K562 (cell line): ENCODE measurements around the gene SULT1A1. TPM values are rescaled to one million over a fixed set of nuclear protein-coding genes. Genes with fewer than 3 reads are reported as not detected.

Experiments used
- ATAC-seq: fragments of 200-7000 bp; cut with Tn5 transposase; 3 replicates; pipeline ENCODE4 v1.9.1; 2020; ENCODE audit warnings: moderate library complexity
- BruUV-seq: library from RNA; stranded (reverse); fragments of 400-500 nt; replicated peaks from 2 replicates; lab custom pipeline; 2021; lab: Mats Ljungman, UMichigan
- CTCF ChIA-PET: fragments of 300-600 bp; formaldehyde crosslinking; extraction: SDS; loops from one replicate; lab custom pipeline; 2021; ENCODE audit warnings: low intra/inter-chr PET ratio; lab: Yijun Ruan, JAX
- POLR2A ChIA-PET: fragments of 300-600, 350-650 bp; sonication (Branson Sonifier 250); formaldehyde crosslinking; extraction: SDS; loops from one replicate; lab custom pipeline; 2021; ENCODE audit warnings: antibody characterized with exemption, inconsistent platforms; lab: Yijun Ruan, JAX
- DNase-seq, 4 experiments: peaks; one replicate each; pipeline versions ENCODE4 v3.0.0 to v3.0.0-alpha.2; 2011 to 2018; ENCODE audit warnings: low spot score in 3 of 4, mixed read lengths in 3 of 4; ENCODE audit errors: extremely low read depth in 1 of 4
- FAIRE-seq: peaks from 2 replicates; lab custom pipeline; 2011; peaks lifted over from hg19 to GRCh38; lab: Jason Lieb, UNC
- H2AFZ ChIP-seq: 2 replicates; pipeline ENCODE4 v1.6.0; 2011; ENCODE audit warnings: low read depth, low read length, control low read depth, inconsistent platforms
- H3K27ac ChIP-seq: fragments of 200-600 bp; 3 replicates; pipeline ENCODE4 v1.8.0; 2011; ENCODE audit warnings: low read depth, mild to moderate bottlenecking, control low read depth, inconsistent platforms, low read length, moderate library complexity, mixed read lengths; ENCODE audit errors: extremely low read depth
- H3K27me3 ChIP-seq, 2 experiments: fragments of 300-600 bp in 1 of 2; 2 replicates in 1 of 2; 3 replicates in 1 of 2; pipeline versions ENCODE4 v1.6.0 to v1.8.0; 2011; ENCODE audit warnings: inconsistent platforms in 2 of 2, low read length in 2 of 2, mild to moderate bottlenecking in 1 of 2, mixed read lengths in 1 of 2, moderate library complexity in 1 of 2; ENCODE audit not compliant: control insufficient read depth in 2 of 2, insufficient read depth in 2 of 2
- H3K36me3 ChIP-seq: fragments of 300-600 bp; 3 replicates; pipeline ENCODE4 v1.8.0; 2011; ENCODE audit warnings: mild to moderate bottlenecking, low read length, inconsistent platforms; ENCODE audit not compliant: control insufficient read depth, insufficient read depth
- H3K4me1 ChIP-seq, 2 experiments: fragments of 200-600 bp in 1 of 2; replicated peaks in 1 of 2; 2 replicates in 1 of 2; 3 replicates in 1 of 2; pipeline versions ENCODE4 v1.5.1 to v1.8.0; 2011; ENCODE audit warnings: inconsistent platforms in 2 of 2, low read length in 2 of 2, mild to moderate bottlenecking in 1 of 2, mixed read lengths in 1 of 2, moderate library complexity in 1 of 2; ENCODE audit not compliant: control insufficient read depth in 2 of 2, insufficient read depth in 2 of 2
- H3K4me2 ChIP-seq: 2 replicates; pipeline ENCODE4 v1.6.1; 2011; ENCODE audit warnings: low read length, control low read depth, inconsistent platforms, mixed read lengths; ENCODE audit not compliant: insufficient read depth
- H3K4me3 ChIP-seq: fragments of 200-600 bp; sonication (generic), shearing (Covaris generic); 2 replicates; pipeline ENCODE4 v1.5.1; 2016; ENCODE audit warnings: control low read depth, inconsistent platforms
- H3K79me2 ChIP-seq: fragments of 200-600 bp; 3 replicates; pipeline ENCODE4 v1.8.0; 2011; ENCODE audit warnings: low read length, inconsistent platforms; ENCODE audit not compliant: control insufficient read depth, insufficient read depth
- H3K9ac ChIP-seq, 2 experiments: 2 replicates each; pipeline versions ENCODE4 v1.6.0 to v1.6.1; 2011; ENCODE audit warnings: low read depth in 2 of 2, low read length in 2 of 2, control low read depth in 1 of 2, inconsistent platforms in 1 of 2, mild to moderate bottlenecking in 1 of 2, mixed read lengths in 1 of 2; ENCODE audit not compliant: insufficient read depth in 1 of 2
- H3K9me1 ChIP-seq: one replicate; pipeline ENCODE4 v1.6.0; 2011; ENCODE audit warnings: inconsistent platforms, mild to moderate bottlenecking, low read length, moderate library complexity; ENCODE audit not compliant: control insufficient read depth, insufficient read depth
- H3K9me3 ChIP-seq: replicated peaks from 2 replicates; pipeline ENCODE4 v1.5.1; 2011; ENCODE audit warnings: low read depth, low read length, inconsistent platforms; ENCODE audit not compliant: control insufficient read depth, insufficient read depth
- H4K20me1 ChIP-seq: replicated peaks from 2 replicates; pipeline ENCODE4 v1.6.1; 2011; ENCODE audit warnings: low read length, inconsistent platforms, mixed read lengths; ENCODE audit not compliant: control insufficient read depth, insufficient read depth
- BHLHE40 ChIP-seq: IDR thresholded peaks from 2 replicates; pipeline ENCODE4 v1.6.1; 2011; ENCODE audit warnings: low read length, improper control_type of control experiment
- HMG20A ChIP-seq: fragments of 450-650 bp; formaldehyde crosslinking; conservative IDR thresholded peaks from 2 replicates; pipeline ENCODE4 v1.4.0; 2020; ENCODE audit warnings: mild to moderate bottlenecking, mixed read lengths
- HSF4 ChIP-seq: fragments of 250-450 bp; sonication (Bioruptor Pico); IDR thresholded peaks from 2 replicates; pipeline ENCODE4 v2.1.2; 2022; ENCODE audit warnings: mild to moderate bottlenecking, moderate library complexity, borderline replicate concordance
- NRF1 ChIP-seq, 2 experiments: fragments of 450-650 bp; IDR thresholded peaks in 1 of 2; conservative IDR thresholded peaks in 1 of 2; 2 replicates each; pipeline ENCODE4 v1.6.1; 2014; ENCODE audit warnings: mild to moderate bottlenecking in 2 of 2
- TEAD4 ChIP-seq, 2 experiments: sonication (generic) in 1 of 2; formaldehyde crosslinking in 1 of 2; IDR thresholded peaks; 2 replicates each; pipeline versions ENCODE4 v1.6.1 to v1.8.0; 2012 to 2022; ENCODE audit warnings: borderline replicate concordance in 1 of 2, inconsistent platforms in 1 of 2, low read length in 1 of 2, mild to moderate bottlenecking in 1 of 2, missing genetic modification reagents in 1 of 2
- WGBS: fragments of 100-300 bp; shearing (Covaris generic); methylation state at CpG from one replicate; pipeline ENCODE4 v1.1.6; 2016; ENCODE audit warnings: low coverage, mixed read lengths; ENCODE audit not compliant: insufficient coverage; ENCODE audit errors: missing lambda C conversion rate; 5-methylcytosine and 5-hydroxymethylcytosine counted together
- in situ Hi-C: fragments of 300-500 bp; cut with MboI; formaldehyde crosslinking; loops from 4 replicates; pipeline ENCODE4 v1.15.0; 2018; ENCODE audit warnings: inconsistent platforms, mixed read lengths
- intact Hi-C: fragments of 100-400 bp; cut with micrococcal nuclease; formaldehyde crosslinking; loops from 2 replicates; pipeline ENCODE4 v1.14.2; 2022
- polyA plus RNA-seq, 8 experiments: library from polyadenylated mRNA; depleted of rRNA in 4 of 8; stranded (reverse) in 5 of 8; unstranded in 3 of 8; fragments of >200 nt; fragmentation: Nextera tagmentation in 2 of 8; fragmentation: Illumina TruSeq in 1 of 8; extraction: Ambion mirVana in 2 of 8; extraction: Trizol in 1 of 8; gene quantifications; 2 replicates each; pipeline versions ENCODE4 v1.2.1 to v1.2.3, GENCODE V29; 2011 to 2014; ENCODE audit warnings: inconsistent platforms in 1 of 8, missing spikeins in 1 of 8
- total RNA-seq, 7 experiments: library from RNA; depleted of rRNA in 6 of 7; stranded (reverse); fragments of >200 nt in 6 of 7; fragmentation: Illumina TruSeq in 2 of 7; extraction: Trizol in 2 of 7; gene quantifications; 2 replicates each; pipeline versions ENCODE4 v1.2.1 to v1.2.3, GENCODE V29; 2011 to 2021; ENCODE audit warnings: low replicate concordance in 1 of 7

The SULT1A1 gene
- total and polyA plus RNA-seq, 9 of the 15 experiments (the other 6 are each of a cell fraction or from before 2014, with no cell fraction given), result 3.4 to 30.1 (median 16.6) TPM

GRCh38 chr16:28569968-28570752 is 39.7 kb downstream of the SULT1A1 start:
- peak overlapping the region in 1 of 2 experiments; percentile 8; a peak in 1 of 4 replicates for H3K9ac ChIP-seq
- no TSS peak for BruUV-seq
- no peaks in the 10 kb centered on the region; the same call in 1 of the 2 replicates for H4K20me1 ChIP-seq
- DNase-seq (no peak), ATAC-seq (no peak), FAIRE-seq (no peak)
- no peaks in the 10 kb centered on the region; the same call in 1 of the 2 replicates for H3K9me3 ChIP-seq
- H3K4me3 ChIP-seq, result no peak overlapping the region
- no peak overlapping the region for H2AFZ ChIP-seq
- H3K9me1 ChIP-seq, result no peaks in the 10 kb centered on the region
- no peak overlapping the region for H3K27ac ChIP-seq
- TF ChIP-seq HMG20A (CRISPR knock-in tag) (no peak), TEAD4 (IDR thresholded peaks at IDR 0.05; ENCODE audit: low read length) (no peak), TEAD4 (CRISPR knock-in tag; IDR thresholded peaks at IDR 0.05; ENCODE audit: borderline replicate concordance) (no peak), HSF4 (CRISPR knock-in tag) (no peak), BHLHE40 (no peak), NRF1 (conservative IDR thresholded peaks at IDR 0.05 in 1 of 2, IDR thresholded peaks at IDR 0.05 in 1 of 2) (no peak)
- no peak overlapping the region for H3K4me2 ChIP-seq
- intact Hi-C loops, result no loop called here
- no peaks in the 10 kb centered on the region for H3K36me3 ChIP-seq
- WGBS, result 84% methylated on average over 4 of the region's 4 CpGs
- H3K4me1 ChIP-seq, result peaks cover 0 to 3% of the 10 kb centered on the region in 2 experiments; a peak in 1 of 5 replicates
- in situ Hi-C loops, result no loop called here
- ChIA-PET CTCF (no interaction called here), POLR2A (no interaction called here)
- H3K27me3 ChIP-seq, result no peaks in the 10 kb centered on the region
- peaks cover 4% of the 10 kb centered on the region; the same call in 2 of the 3 replicates for H3K79me2 ChIP-seq
